ENCODE results near the gene GSPT1. TPM values are rescaled to one million over a fixed set of nuclear protein-coding genes. Genes with fewer than 3 reads are reported as not detected.

Gene GSPT1
- total and polyA plus RNA-seq, 2 experiments from 2014 or later, result 126 to 146 TPM

- TF ChIP-seq ZNF331 (CRISPR knock-in tag; IDR thresholded peaks at IDR 0.05; ENCODE audit: low read depth), result no peak
- TF ChIP-seq, protein P1, sequence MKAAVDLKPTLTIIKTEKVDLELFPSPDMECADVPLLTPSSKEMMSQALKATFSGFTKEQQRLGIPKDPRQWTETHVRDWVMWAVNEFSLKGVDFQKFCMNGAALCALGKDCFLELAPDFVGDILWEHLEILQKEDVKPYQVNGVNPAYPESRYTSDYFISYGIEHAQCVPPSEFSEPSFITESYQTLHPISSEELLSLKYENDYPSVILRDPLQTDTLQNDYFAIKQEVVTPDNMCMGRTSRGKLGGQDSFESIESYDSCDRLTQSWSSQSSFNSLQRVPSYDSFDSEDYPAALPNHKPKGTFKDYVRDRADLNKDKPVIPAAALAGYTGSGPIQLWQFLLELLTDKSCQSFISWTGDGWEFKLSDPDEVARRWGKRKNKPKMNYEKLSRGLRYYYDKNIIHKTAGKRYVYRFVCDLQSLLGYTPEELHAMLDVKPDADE (IDR thresholded peaks at IDR 0.05), result no peak
Measured at GRCh38 chr16:11848842-11849241, 66.9 kb downstream of the GSPT1 start (continued).

DNA sequence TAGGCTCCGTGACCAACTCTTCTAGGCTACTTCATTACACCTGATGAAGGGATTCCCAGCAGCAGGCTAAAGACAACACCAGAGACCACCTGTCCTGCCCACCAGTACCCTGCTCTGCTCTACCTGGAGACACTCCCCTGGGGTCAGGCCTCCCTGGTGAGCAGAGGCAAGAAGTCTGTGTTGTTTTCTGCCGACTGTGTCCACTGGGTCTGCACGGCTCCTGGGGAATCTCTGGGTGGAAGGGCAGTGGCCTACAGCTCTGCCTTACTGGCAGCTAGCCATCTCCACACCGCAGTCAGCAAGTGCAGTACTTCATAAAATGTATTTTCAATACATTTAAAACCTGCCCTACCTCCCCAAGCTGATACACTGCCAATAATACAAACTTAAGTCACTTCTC, 71.3 kb downstream of the GSPT1 start:
- no peaks in the 10 kb centered on the region for H3K9me2 ChIP-seq (ENCODE audit: insufficient read depth)
- DNase-seq (ENCODE audit: low spot score) (no peak), ATAC-seq (no peak)
- Mint-ChIP-seq H3K4me1 (peaks cover 3% of the 10 kb centered on the region; the same call in 1 of the 3 replicates), H3K4me3 (no peak overlapping the region), H3K27me3 (ENCODE audit: insufficient read depth, low read depth, poor library complexity) (peaks cover 3% of the 10 kb centered on the region), H3K36me3 (ENCODE audit: low read depth) (peaks cover 96% of the 10 kb centered on the region), H3K9me3 (no peaks in the 10 kb centered on the region), H3K27ac (no peak overlapping the region)
- peaks cover 96% of the 10 kb centered on the region for H3K36me3 ChIP-seq (ENCODE audit: insufficient read depth)
- no peaks in the 10 kb centered on the region for H3K27me3 ChIP-seq (ENCODE audit: insufficient read depth)
- H2AFZ ChIP-seq, result no peak overlapping the region
- H3K4me2 ChIP-seq, result no peak overlapping the region
- peaks cover 49% of the 10 kb centered on the region for H4K20me1 ChIP-seq (replicated peaks; ENCODE audit: insufficient read depth)
- no peaks in the 10 kb centered on the region for H3K4me1 ChIP-seq (ENCODE audit: insufficient read depth)
- peaks cover 47% of the 10 kb centered on the region for H3F3A ChIP-seq (replicated peaks; ENCODE audit: low read depth)
- H3K27ac ChIP-seq (ENCODE audit: low read depth), result 0 out of 2 replicates have a peak overlapping the region, but pooled peaks have one; percentile 42
- no peak overlapping the region for H3K4me3 ChIP-seq
- TF ChIP-seq, protein P2, sequence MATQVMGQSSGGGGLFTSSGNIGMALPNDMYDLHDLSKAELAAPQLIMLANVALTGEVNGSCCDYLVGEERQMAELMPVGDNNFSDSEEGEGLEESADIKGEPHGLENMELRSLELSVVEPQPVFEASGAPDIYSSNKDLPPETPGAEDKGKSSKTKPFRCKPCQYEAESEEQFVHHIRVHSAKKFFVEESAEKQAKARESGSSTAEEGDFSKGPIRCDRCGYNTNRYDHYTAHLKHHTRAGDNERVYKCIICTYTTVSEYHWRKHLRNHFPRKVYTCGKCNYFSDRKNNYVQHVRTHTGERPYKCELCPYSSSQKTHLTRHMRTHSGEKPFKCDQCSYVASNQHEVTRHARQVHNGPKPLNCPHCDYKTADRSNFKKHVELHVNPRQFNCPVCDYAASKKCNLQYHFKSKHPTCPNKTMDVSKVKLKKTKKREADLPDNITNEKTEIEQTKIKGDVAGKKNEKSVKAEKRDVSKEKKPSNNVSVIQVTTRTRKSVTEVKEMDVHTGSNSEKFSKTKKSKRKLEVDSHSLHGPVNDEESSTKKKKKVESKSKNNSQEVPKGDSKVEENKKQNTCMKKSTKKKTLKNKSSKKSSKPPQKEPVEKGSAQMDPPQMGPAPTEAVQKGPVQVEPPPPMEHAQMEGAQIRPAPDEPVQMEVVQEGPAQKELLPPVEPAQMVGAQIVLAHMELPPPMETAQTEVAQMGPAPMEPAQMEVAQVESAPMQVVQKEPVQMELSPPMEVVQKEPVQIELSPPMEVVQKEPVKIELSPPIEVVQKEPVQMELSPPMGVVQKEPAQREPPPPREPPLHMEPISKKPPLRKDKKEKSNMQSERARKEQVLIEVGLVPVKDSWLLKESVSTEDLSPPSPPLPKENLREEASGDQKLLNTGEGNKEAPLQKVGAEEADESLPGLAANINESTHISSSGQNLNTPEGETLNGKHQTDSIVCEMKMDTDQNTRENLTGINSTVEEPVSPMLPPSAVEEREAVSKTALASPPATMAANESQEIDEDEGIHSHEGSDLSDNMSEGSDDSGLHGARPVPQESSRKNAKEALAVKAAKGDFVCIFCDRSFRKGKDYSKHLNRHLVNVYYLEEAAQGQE (IDR thresholded peaks at IDR 0.05; ENCODE audit: unreplicated experiment), result no peak
- TF ChIP-seq ZNF114 (CRISPR knock-in tag; IDR thresholded peaks at IDR 0.05), result no peak
- TF ChIP-seq, protein P3, sequence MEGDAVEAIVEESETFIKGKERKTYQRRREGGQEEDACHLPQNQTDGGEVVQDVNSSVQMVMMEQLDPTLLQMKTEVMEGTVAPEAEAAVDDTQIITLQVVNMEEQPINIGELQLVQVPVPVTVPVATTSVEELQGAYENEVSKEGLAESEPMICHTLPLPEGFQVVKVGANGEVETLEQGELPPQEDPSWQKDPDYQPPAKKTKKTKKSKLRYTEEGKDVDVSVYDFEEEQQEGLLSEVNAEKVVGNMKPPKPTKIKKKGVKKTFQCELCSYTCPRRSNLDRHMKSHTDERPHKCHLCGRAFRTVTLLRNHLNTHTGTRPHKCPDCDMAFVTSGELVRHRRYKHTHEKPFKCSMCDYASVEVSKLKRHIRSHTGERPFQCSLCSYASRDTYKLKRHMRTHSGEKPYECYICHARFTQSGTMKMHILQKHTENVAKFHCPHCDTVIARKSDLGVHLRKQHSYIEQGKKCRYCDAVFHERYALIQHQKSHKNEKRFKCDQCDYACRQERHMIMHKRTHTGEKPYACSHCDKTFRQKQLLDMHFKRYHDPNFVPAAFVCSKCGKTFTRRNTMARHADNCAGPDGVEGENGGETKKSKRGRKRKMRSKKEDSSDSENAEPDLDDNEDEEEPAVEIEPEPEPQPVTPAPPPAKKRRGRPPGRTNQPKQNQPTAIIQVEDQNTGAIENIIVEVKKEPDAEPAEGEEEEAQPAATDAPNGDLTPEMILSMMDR (conservative IDR thresholded peaks at IDR 0.05; ENCODE audit: low read depth in 2 of 2), result no peak
- TF ChIP-seq POLR2AphosphoS5 (IDR thresholded peaks at IDR 0.05; ENCODE audit: low read depth), result no peak
- H3K79me2 ChIP-seq (replicated peaks; ENCODE audit: insufficient read depth), result peaks cover 58% of the 10 kb centered on the region

GRCh38 chr16:11843861-11844260, 71.9 kb downstream of the GSPT1 start:
- Histone ChIP-seq H3K4me1 (ENCODE audit: insufficient read depth) (no peaks in the 10 kb centered on the region), H2AFZ (no peak overlapping the region), H3K4me3 (no peak overlapping the region), H3F3A (replicated peaks; ENCODE audit: low read depth) (peaks cover 47% of the 10 kb centered on the region), H3K9me2 (ENCODE audit: insufficient read depth) (no peaks in the 10 kb centered on the region), H3K27ac (ENCODE audit: low read depth) (no peak overlapping the region), H3K79me2 (replicated peaks; ENCODE audit: insufficient read depth) (peaks cover 52% of the 10 kb centered on the region), H4K20me1 (replicated peaks; ENCODE audit: insufficient read depth) (peaks cover 45% of the 10 kb centered on the region), H3K4me2 (no peak overlapping the region), H3K36me3 (ENCODE audit: insufficient read depth) (peaks cover 96% of the 10 kb centered on the region), H3K27me3 (ENCODE audit: insufficient read depth) (no peaks in the 10 kb centered on the region)
- Mint-ChIP-seq H3K4me1 (no peaks in the 10 kb centered on the region), H3K4me3 (no peak overlapping the region), H3K27me3 (ENCODE audit: insufficient read depth, low read depth, poor library complexity) (peaks cover 3% of the 10 kb centered on the region), H3K36me3 (ENCODE audit: low read depth) (peaks cover 96% of the 10 kb centered on the region), H3K9me3 (no peaks in the 10 kb centered on the region), H3K27ac (no peak overlapping the region)
- TF ChIP-seq, protein P2 (IDR thresholded peaks at IDR 0.05; ENCODE audit: unreplicated experiment), result no peak
- TF ChIP-seq JUNB (IDR thresholded peaks at IDR 0.05; ENCODE audit: unreplicated experiment) (no peak), ZNF114 (CRISPR knock-in tag; IDR thresholded peaks at IDR 0.05) (no peak), EZH2phosphoT487 (IDR thresholded peaks at IDR 0.05; ENCODE audit: unreplicated experiment) (no peak), STAT1 (IDR thresholded peaks at IDR 0.05; ENCODE audit: unreplicated experiment) (no peak), EZH2 (IDR thresholded peaks at IDR 0.05; ENCODE audit: low read depth, unreplicated experiment) (no peak), CREB1 (CRISPR knock-in tag; IDR thresholded peaks at IDR 0.05; ENCODE audit: low read depth) (no peak), POLR2AphosphoS5 (IDR thresholded peaks at IDR 0.05; ENCODE audit: low read depth) (no peak), ZNF331 (CRISPR knock-in tag; IDR thresholded peaks at IDR 0.05; ENCODE audit: low read depth) (no peak)
- TF ChIP-seq, protein P1 (IDR thresholded peaks at IDR 0.05), result no peak
- ATAC-seq (no peak), DNase-seq (ENCODE audit: low spot score) (no peak)
